Measurements from ENCODE around the gene TCF20. TPM values are rescaled to one million over a fixed set of nuclear protein-coding genes. Genes with fewer than 3 reads are reported as not detected.

TCF20 gene
- total RNA-seq, 2 experiments from 2014 or later, result 58.7 to 58.9 TPM

DNA sequence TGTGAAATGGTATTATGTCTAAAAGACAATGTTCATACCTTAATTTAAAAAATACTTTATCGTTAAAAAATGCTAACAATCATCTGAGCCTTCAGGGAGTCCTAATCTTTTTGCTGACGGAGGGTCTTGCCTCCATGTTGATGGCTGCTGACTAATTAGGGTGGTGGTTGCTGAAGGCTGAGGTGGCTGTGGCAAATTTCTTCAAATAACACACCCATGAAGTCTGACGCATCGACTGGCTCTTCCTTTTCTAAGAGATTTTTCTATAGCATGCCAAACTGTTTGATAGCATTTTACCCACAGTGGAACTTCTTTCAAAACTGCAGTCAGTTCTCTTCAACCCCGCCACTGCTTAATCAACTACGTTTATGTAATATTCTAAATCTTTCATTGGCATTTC is 33.6 kb downstream of the TCF20 start:
- H3K9me3 Mint-ChIP-seq, result peaks cover 6% of the 10 kb centered on the region
- no peak overlapping the region for H3K27ac Mint-ChIP-seq
- POLR2A ChIA-PET, result no interaction called here
- H3K4me1 Mint-ChIP-seq (ENCODE audit: low read depth), result peaks cover 48% of the 10 kb centered on the region
- peaks cover 16% of the 10 kb centered on the region for H3K36me3 Mint-ChIP-seq (ENCODE audit: low read depth)
- ATAC-seq (no peak), DNase-seq (no peak)
- CTCF ChIA-PET, result no interaction called here
- TF ChIP-seq, protein P1, sequence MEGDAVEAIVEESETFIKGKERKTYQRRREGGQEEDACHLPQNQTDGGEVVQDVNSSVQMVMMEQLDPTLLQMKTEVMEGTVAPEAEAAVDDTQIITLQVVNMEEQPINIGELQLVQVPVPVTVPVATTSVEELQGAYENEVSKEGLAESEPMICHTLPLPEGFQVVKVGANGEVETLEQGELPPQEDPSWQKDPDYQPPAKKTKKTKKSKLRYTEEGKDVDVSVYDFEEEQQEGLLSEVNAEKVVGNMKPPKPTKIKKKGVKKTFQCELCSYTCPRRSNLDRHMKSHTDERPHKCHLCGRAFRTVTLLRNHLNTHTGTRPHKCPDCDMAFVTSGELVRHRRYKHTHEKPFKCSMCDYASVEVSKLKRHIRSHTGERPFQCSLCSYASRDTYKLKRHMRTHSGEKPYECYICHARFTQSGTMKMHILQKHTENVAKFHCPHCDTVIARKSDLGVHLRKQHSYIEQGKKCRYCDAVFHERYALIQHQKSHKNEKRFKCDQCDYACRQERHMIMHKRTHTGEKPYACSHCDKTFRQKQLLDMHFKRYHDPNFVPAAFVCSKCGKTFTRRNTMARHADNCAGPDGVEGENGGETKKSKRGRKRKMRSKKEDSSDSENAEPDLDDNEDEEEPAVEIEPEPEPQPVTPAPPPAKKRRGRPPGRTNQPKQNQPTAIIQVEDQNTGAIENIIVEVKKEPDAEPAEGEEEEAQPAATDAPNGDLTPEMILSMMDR (IDR thresholded peaks at IDR 0.05), result no peak
- intact Hi-C loops (cut with micrococcal nuclease), result no loop called here
- no peaks in the 10 kb centered on the region for H3K27me3 Mint-ChIP-seq
- no peak overlapping the region for H3K4me3 Mint-ChIP-seq

DNA sequence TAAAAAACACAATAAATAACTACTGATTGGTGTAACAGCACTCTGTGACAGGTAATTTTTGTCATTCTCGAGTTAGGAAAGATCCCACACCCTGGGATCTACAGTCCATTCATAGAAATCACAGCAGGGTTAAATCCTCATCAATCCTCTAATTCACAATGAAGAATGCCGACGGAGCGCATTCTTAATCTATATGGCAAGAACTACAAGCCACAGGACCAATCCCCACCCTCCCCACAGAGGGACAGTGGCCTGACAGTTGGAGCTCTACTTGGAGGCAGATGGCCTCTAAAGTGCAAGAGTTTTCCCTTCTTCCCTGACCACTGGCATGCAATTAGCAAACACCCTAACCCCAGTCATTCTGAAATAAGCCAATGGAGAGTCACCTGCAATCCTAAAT is 34.2 kb downstream of the TCF20 start:
- Mint-ChIP-seq H3K27me3 (no peaks in the 10 kb centered on the region), H3K4me1 (ENCODE audit: low read depth) (peaks cover 48% of the 10 kb centered on the region), H3K27ac (no peak overlapping the region), H3K4me3 (no peak overlapping the region), H3K9me3 (peaks cover 6% of the 10 kb centered on the region), H3K36me3 (ENCODE audit: low read depth) (peaks cover 16% of the 10 kb centered on the region)
- ChIA-PET CTCF (no interaction called here), POLR2A (no interaction called here)
- intact Hi-C loops (cut with micrococcal nuclease), result no loop called here
- DNase-seq (no peak), ATAC-seq (no peak)
- TF ChIP-seq, protein P1 (IDR thresholded peaks at IDR 0.05), result no peak

DNA sequence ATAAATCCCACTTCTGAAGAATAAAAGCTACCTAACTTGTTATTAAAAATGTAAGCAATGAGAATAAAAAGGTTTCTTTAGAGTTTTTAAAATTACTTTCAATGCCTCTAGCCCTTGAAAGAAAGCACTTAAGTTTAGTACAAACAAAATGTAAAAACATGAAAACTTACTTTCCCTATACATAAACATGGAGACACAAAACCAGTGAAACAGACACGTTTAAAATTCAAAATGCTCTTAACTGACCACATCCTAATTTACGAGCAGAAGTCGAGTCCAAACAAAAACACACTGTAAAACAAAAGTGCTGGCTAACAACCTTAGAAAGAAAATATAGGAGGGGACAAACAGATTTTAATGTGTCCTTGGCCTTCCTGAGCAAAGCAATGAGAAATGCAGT is 36.6 kb downstream of the TCF20 start:
- ChIA-PET CTCF (no interaction called here), POLR2A (no interaction called here)
- Mint-ChIP-seq H3K4me1 (ENCODE audit: low read depth) (peaks cover 56% of the 10 kb centered on the region), H3K9me3 (peaks cover 6% of the 10 kb centered on the region), H3K27ac (no peak overlapping the region), H3K36me3 (ENCODE audit: low read depth) (peaks cover 14% of the 10 kb centered on the region), H3K27me3 (no peaks in the 10 kb centered on the region), H3K4me3 (no peak overlapping the region)
- TF ChIP-seq, protein P1 (IDR thresholded peaks at IDR 0.05), result no peak
- no peak for DNase-seq
- intact Hi-C loops (cut with micrococcal nuclease), result no loop called here
- no peak for ATAC-seq

DNA sequence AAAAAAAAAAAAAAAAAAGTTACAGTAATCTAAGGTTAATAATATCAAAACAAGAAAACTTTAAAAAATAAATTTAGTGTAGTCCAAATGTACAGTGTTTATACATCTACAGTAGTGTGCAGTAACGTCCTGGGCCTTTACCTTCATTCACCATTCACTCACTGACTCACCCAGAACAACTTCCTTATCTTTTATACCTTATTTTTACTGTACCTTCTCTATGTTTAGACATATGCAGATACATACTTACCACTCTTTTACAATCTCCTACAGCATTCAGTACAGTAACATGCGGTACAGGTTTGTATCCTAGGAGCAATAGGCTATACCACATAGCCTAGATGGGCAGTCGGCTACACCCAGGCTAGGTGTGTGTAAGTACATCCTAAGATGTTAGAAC is 38.5 kb downstream of the TCF20 start:
- H3K4me3 Mint-ChIP-seq, result no peak overlapping the region
- ATAC-seq (no peak), DNase-seq (no peak)
- ChIA-PET POLR2A (no interaction called here), CTCF (interaction anchor here (1.7 kb wide), 1 partner anchor 213 kb away, joined by 5 read pairs; no protein-coding TSS in a partner anchor)
- TF ChIP-seq, protein P1 (IDR thresholded peaks at IDR 0.05), result no peak
- H3K27me3 Mint-ChIP-seq, result no peaks in the 10 kb centered on the region
- no peak overlapping the region for H3K27ac Mint-ChIP-seq
- H3K36me3 Mint-ChIP-seq (ENCODE audit: low read depth), result peaks cover 3% of the 10 kb centered on the region
- peaks cover 59% of the 10 kb centered on the region for H3K4me1 Mint-ChIP-seq (ENCODE audit: low read depth)
- intact Hi-C loops (cut with micrococcal nuclease), result no loop called here
- no peaks in the 10 kb centered on the region for H3K9me3 Mint-ChIP-seq

DNA sequence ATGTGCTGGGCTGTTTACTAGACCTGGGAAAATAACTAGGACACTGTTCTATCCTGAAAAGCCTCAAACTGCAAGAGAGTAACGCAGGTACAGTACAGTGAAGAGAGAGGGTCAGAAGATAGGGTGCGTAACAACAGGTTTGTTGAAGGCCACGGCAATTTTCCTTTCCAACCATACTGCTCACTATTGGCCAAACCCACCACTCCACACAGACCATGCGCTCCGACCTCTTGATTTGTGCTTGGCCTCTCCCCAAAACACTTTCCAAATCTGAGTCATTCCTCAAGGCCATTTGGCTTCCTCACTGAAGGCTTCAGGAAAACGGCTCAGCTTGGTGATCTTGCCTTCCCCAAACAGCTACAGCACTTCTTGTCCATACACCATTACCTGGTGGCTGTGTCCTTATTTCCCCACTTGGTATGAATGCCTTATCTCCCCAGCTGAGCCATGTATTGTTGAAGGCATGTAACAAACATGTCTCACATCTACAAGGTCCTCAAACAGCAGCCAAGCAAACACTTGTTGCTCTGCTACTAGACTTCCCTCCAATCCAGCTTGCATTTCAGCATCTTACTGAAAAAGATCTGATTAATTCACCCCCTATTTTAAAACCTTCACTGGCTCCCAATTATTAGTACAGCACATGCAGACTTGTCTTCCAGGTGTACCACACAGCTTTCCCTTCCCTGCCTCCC is 40.9 kb downstream of the TCF20 start:
- Mint-ChIP-seq H3K36me3 (ENCODE audit: low read depth) (peaks cover 3% of the 10 kb centered on the region), H3K4me3 (no peak overlapping the region), H3K9me3 (no peaks in the 10 kb centered on the region), H3K27ac (no peak overlapping the region), H3K27me3 (no peaks in the 10 kb centered on the region), H3K4me1 (ENCODE audit: low read depth) (peaks cover 48% of the 10 kb centered on the region)
- intact Hi-C loops (cut with micrococcal nuclease), result no loop called here
- ChIA-PET CTCF (no interaction called here), POLR2A (no interaction called here)
- no peak for ATAC-seq
- TF ChIP-seq, protein P1 (IDR thresholded peaks at IDR 0.05), result no peak
- no peak for DNase-seq

All from activated CD8-positive, alpha-beta T cell treated with anti-CD3 and anti-CD28 coated beads for 36 hours (primary cell).